ENCODE data around the gene SLC35B2. TPM values are rescaled to one million over a fixed set of nuclear protein-coding genes. Genes with fewer than 3 reads are reported as not detected.

The SLC35B2 gene
- total RNA-seq, 1 donor from 2014 or later = 77.0 TPM

DNA sequence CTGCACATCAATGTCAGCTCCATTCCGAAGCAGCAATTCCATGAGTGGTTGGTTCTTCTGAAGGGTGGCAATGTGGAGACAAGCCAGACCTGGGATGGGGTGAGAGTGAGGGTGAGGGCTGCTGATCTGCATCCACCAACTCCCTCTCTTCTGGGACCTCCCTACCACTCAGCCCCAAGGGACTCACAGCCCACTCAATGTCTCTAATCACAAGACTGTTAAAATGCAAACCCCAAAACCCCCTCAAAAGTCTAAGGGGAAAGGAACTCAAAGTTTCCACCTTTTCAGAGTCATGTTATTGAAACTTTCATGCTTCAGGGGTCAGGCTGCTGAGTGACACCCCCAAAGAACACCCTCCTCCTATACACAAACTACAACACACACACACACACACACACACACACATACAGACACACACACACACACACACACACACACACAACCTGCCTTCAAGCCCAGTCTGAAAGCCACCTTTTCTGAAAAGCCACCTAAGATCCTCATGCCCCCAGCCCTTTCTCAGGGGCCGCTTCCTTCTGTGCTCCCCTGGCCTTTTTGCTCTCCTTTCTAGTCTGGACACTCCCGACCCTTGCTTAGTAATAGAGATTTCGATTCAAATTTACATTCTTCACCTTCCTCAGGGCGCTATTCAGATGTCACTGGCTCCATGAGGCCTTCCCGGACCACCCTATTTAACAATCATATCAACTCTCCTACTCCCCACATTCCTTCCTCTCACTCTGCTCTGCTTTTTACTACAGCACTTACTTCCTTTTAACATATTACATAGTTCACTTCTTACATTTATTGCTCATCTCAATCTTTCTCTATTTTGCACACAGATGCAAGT, 3.3 kb upstream of the SLC35B2 start:
- Mint-ChIP-seq H3K27me3 (ENCODE audit: unreplicated experiment) (no peaks in the 10 kb centered on the region), H3K36me3 (ENCODE audit: unreplicated experiment) (peaks cover 15% of the 10 kb centered on the region), H3K4me3 (ENCODE audit: unreplicated experiment) (no peak overlapping the region), H3K9me3 (ENCODE audit: unreplicated experiment) (no peaks in the 10 kb centered on the region), H3K27ac (ENCODE audit: unreplicated experiment) (no peak overlapping the region), H3K4me1 (ENCODE audit: unreplicated experiment) (peaks cover 48% of the 10 kb centered on the region)
- no peak for DNase-seq (ENCODE audit: extremely low spot score, unreplicated experiment)
- TF ChIP-seq, protein P1, sequence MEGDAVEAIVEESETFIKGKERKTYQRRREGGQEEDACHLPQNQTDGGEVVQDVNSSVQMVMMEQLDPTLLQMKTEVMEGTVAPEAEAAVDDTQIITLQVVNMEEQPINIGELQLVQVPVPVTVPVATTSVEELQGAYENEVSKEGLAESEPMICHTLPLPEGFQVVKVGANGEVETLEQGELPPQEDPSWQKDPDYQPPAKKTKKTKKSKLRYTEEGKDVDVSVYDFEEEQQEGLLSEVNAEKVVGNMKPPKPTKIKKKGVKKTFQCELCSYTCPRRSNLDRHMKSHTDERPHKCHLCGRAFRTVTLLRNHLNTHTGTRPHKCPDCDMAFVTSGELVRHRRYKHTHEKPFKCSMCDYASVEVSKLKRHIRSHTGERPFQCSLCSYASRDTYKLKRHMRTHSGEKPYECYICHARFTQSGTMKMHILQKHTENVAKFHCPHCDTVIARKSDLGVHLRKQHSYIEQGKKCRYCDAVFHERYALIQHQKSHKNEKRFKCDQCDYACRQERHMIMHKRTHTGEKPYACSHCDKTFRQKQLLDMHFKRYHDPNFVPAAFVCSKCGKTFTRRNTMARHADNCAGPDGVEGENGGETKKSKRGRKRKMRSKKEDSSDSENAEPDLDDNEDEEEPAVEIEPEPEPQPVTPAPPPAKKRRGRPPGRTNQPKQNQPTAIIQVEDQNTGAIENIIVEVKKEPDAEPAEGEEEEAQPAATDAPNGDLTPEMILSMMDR (IDR thresholded peaks at IDR 0.05) = no peak

GRCh38 chr6:44260011-44260410, 2.7 kb upstream of the SLC35B2 start:
- no peak for DNase-seq (ENCODE audit: extremely low spot score, unreplicated experiment)
- Mint-ChIP-seq H3K9me3 (ENCODE audit: unreplicated experiment) (no peaks in the 10 kb centered on the region), H3K27ac (ENCODE audit: unreplicated experiment) (no peak overlapping the region), H3K27me3 (ENCODE audit: unreplicated experiment) (no peaks in the 10 kb centered on the region), H3K36me3 (ENCODE audit: unreplicated experiment) (peaks cover 17% of the 10 kb centered on the region), H3K4me3 (ENCODE audit: unreplicated experiment) (no peak overlapping the region), H3K4me1 (ENCODE audit: unreplicated experiment) (peaks cover 55% of the 10 kb centered on the region)
- TF ChIP-seq, protein P1 (IDR thresholded peaks at IDR 0.05) = no peak

- no peak overlapping the region for H3K4me3 Mint-ChIP-seq (ENCODE audit: unreplicated experiment)
- H3K27ac Mint-ChIP-seq (ENCODE audit: unreplicated experiment) = peak overlapping the region; percentile 92
- peaks cover 25% of the 10 kb centered on the region for H3K36me3 Mint-ChIP-seq (ENCODE audit: unreplicated experiment)
- no peak for DNase-seq (ENCODE audit: extremely low spot score, unreplicated experiment)
- TF ChIP-seq, protein P1 (IDR thresholded peaks at IDR 0.05) = no peak
- H3K27me3 Mint-ChIP-seq (ENCODE audit: unreplicated experiment) = no peaks in the 10 kb centered on the region
- H3K4me1 Mint-ChIP-seq (ENCODE audit: unreplicated experiment) = peaks cover 56% of the 10 kb centered on the region
- H3K9me3 Mint-ChIP-seq (ENCODE audit: unreplicated experiment) = no peaks in the 10 kb centered on the region
Observed at GRCh38 chr6:44258921-44259320, 1.6 kb upstream of the SLC35B2 start.

GRCh38 chr6:44258325-44258863, 1.1 kb upstream of the SLC35B2 start:
- no peak for DNase-seq (ENCODE audit: extremely low spot score, unreplicated experiment)
- H3K27ac Mint-ChIP-seq (ENCODE audit: unreplicated experiment) = peak overlapping the region; percentile 92
- peaks cover 30% of the 10 kb centered on the region for H3K36me3 Mint-ChIP-seq (ENCODE audit: unreplicated experiment)
- TF ChIP-seq, protein P1 (IDR thresholded peaks at IDR 0.05) = no peak
- no peaks in the 10 kb centered on the region for H3K27me3 Mint-ChIP-seq (ENCODE audit: unreplicated experiment)
- peak overlapping the region; percentile 82 for H3K4me3 Mint-ChIP-seq (ENCODE audit: unreplicated experiment)
- peaks cover 55% of the 10 kb centered on the region for H3K4me1 Mint-ChIP-seq (ENCODE audit: unreplicated experiment)
- H3K9me3 Mint-ChIP-seq (ENCODE audit: unreplicated experiment) = no peaks in the 10 kb centered on the region

- H3K36me3 Mint-ChIP-seq (ENCODE audit: unreplicated experiment) = peaks cover 35% of the 10 kb centered on the region
- H3K4me1 Mint-ChIP-seq (ENCODE audit: unreplicated experiment) = peaks cover 54% of the 10 kb centered on the region
- peak overlapping the region; percentile 82 for H3K4me3 Mint-ChIP-seq (ENCODE audit: unreplicated experiment)
- TF ChIP-seq, protein P1 (IDR thresholded peaks at IDR 0.05) = no peak
- H3K27me3 Mint-ChIP-seq (ENCODE audit: unreplicated experiment) = no peaks in the 10 kb centered on the region
- peak overlapping the region; percentile 92 for H3K27ac Mint-ChIP-seq (ENCODE audit: unreplicated experiment)
- H3K9me3 Mint-ChIP-seq (ENCODE audit: unreplicated experiment) = no peaks in the 10 kb centered on the region
- DNase-seq (ENCODE audit: extremely low spot score, unreplicated experiment) = no peak
Observed at GRCh38 chr6:44257753-44258324, 511 bp upstream of the SLC35B2 start.

Data from osteocyte (in vitro differentiated cells).